ENCODE results near the gene ABCB1.
A peak's percentile ranks its signal among the peaks of the same experiment; 100 is the strongest.

Gene ABCB1

GRCh38 chr7:87511510-87511909, 89.2 kb downstream of the ABCB1 start:
- DNase-seq = no peak

DNA sequence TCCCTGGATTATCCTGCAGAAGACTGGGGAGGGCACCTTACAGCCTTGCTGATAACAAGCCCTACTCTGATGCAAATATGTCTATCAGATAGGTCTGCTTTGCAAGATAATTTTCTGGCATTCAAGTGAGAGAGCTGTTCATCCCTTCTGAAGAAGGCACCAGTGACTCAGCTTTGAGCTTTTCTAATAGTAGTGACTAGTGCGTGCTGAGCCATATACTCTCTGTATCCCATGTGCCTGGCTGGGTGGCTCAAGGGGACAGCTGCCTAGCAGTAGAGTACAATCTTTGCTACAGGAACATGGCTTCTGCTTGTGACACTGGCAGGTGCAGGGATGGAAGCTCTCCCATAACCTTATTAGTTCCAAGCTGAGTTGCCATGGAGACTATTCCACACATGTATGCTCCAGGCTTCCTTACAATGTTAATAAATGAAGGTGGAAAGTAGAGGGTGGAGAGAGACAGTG, 90.2 kb downstream of the ABCB1 start:
- DNase-seq = peak; percentile 84

- no peak for DNase-seq
Measured at GRCh38 chr7:87507446-87507845, 93.2 kb downstream of the ABCB1 start.

DNA sequence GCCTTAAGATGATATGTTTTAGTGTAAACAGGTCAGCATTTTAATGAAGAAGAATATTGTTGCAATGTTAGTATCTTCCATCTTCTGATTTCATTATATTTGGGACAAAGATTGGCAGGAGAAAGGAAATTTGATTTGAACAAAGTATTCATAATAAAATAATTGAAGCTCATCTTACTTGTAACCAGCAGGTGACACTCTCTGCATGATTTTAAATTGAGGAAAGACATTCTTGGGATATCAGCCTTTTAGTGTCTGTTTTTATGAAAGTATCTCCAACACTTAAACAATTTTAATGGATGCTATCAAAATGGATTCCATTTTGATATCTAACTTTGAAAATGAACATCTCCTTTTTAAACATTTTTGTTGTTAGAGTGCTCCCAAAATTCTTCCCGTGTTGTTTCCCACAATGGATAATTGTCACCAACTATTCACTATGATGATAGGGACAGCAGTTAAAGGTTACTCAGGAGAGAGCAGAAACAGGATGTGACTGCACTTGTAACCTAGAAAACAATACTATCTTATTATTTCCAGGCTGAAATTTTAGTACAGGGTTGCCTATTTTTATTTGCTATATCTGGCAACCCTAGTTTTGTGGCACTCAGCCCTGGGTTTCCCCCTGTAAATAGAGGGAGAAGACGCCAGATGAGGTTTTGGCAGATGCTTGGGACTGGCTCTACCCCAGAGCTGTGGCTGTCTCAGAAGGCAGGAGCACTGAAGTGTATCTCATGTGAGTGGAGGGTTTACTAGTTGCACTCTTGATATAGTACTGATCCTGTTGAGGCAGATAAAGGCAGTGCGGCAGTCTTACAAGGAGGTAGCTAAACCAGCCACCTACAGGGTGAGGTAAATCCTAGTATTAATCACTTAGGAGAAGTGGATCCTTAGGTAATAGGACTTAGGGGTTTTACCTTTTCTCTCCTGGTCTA, 94.2 kb downstream of the ABCB1 start:
- peak; percentile 69 for DNase-seq

- DNase-seq = no peak
Measured at GRCh38 chr7:87505557-87506245, 95.0 kb downstream of the ABCB1 start.

GRCh38 chr7:87505122-87505521, 95.6 kb downstream of the ABCB1 start:
- no peak for DNase-seq

GRCh38 chr7:87499494-87499893, 101.2 kb downstream of the ABCB1 start:
- no peak for DNase-seq

GRCh38 chr7:87498893-87499292, 101.8 kb downstream of the ABCB1 start:
- no peak for DNase-seq

DNA sequence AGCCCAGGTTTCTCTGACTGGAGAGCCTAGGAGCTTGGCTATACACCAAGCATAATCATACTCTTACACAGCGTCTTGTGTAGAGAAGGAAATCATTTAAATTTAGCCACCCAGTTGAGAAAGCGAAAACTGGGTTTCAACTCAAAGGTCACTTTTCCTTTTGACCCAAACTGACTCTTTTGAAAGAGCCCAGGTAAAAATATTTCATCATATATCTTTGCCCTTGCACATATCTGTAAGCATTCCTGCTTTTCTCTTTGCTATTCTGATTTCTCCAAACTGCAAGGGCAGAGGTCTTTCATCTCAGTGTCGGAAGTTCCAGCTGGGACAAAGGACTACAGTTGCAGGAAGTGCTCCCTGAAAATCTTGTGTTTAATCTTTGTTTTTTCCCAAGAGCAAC, 103.2 kb downstream of the ABCB1 start:
- DNase-seq = no peak

DNA sequence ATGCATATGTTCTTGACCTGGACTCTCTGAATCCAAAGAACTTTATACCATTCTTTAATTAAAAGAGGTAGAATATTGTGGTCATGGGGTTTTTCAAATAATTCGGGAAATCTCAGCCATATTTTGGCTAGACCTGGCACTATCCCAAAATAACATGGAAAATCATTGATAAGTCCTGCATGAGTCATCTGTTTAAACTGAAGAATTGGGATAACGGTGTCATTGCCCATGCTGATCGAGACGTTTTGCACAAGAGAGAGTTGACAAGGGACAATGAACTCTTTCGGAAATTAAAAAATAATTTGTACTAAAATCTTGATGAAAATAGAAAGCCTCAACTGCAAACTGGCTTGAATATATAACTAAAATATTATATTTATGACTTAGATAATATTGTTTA, 105.3 kb downstream of the ABCB1 start:
- no peak for DNase-seq

DNA sequence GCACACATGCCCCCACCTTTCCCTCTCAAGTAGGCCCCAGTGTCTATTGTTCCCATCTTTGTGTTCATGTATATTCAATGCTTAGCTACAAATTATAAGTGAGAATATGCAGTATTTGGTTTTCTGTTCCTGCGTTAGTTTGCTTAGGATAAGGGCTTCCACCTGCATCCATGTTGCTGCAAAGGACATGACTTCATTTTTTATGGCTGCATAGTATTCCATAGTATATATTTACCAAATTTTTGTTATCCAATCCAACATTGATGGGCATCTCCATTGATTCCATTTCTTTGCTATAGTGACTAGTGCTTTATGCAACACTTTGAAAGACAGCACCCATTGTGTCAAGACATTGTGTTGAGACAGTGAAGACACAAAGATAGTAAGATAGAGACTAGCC, 106.2 kb downstream of the ABCB1 start:
- DNase-seq = no peak

GRCh38 chr7:87483131-87483530, 117.6 kb downstream of the ABCB1 start:
- no peak for DNase-seq

DNA sequence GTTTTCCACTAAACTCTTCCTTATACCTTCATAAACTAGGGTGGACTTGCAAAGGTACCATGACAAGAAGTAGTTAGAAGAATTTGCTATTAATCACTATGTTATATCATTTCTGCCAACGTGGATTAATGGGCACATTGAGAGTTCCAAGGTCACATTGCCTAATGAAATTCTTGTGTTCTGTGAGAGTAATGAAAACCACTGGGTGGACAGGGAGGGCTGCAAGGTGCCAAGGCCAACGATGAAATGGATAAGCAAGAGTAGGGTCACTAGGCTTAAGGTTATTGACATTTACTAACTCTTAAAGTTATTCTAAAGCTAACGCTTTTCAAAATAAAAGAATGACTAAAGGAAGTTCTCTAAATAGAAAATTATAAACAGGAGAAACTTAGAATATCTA, 118.6 kb downstream of the ABCB1 start:
- no peak for DNase-seq

DNA sequence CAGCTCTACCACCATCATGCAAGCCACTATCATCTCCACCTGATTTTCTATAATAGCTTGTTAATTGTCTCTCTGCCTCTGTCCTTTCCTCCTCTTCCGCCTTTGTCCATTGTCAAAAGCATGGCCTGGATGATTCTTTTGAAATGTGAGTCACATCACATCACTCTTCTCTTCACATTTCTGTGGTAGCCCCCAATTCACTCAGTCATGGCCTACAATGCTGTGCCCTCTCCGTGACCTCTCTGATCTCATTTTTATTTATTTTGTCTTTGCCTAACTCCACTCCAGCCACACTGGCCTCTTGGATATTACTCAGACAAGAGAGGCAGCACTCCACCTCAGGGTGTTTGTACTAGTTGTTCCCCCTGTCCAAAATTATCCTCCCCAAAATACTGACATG, 120.3 kb downstream of the ABCB1 start:
- no peak for DNase-seq

- DNase-seq = no peak
Measured at GRCh38 chr7:87479951-87480350, 120.7 kb downstream of the ABCB1 start.

- DNase-seq = no peak
Measured at GRCh38 chr7:87476179-87476557, 124.5 kb downstream of the ABCB1 start.

DNA sequence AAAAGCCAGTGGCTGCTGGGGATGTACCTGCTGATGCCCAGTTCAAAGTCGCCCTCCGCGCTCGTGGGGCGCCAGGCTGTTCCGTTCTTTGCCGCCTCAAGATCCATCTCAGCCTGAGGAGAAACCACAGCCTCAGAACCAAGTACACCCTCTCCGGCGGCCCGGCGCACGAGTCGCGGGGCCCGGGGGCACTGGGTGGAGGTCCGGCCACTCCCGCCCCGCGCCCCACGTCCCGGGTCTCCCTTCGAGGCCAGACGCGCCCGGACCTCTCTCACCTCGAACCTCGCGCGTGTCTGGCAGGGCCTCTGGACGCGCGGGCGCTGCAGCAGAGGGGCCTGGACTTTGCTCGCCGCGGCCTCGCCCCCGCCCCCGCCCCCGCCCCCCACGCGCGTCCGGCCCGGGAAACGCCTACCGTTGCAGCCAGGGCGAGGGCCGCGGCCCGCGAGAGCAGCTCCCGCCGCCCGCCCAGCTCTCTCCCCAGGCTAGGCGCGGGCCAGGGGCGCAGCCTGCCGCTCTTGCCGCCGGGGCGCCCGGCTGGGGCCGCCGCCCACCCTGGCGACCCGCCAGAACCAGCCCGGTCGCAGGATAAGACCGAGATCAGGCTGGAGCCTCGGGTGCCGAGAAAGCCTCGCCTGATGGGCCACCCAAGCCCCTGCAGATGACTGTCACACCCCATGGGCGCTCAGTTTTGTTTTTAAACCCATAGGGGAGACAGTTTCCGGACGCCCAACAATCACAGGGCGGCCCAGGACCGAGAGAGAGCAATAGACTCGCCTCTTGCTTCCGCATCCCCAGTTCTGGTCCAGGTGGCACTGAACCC, 125.1 kb downstream of the ABCB1 start, which contains the start of gene ABCB4:
Gene ABCB4 (minus strand): TSS at position 322 of the 820 bp plus-strand sequence. CDS start 215 bp downstream, at position 107.
- DNase-seq = peak; percentile 45

- DNase-seq = peak; percentile 87
Measured at GRCh38 chr7:87474533-87475358, 125.9 kb downstream of the ABCB1 start.

- peak; percentile 51 for DNase-seq
Measured at GRCh38 chr7:87473986-87474385, 126.7 kb downstream of the ABCB1 start.

DNA sequence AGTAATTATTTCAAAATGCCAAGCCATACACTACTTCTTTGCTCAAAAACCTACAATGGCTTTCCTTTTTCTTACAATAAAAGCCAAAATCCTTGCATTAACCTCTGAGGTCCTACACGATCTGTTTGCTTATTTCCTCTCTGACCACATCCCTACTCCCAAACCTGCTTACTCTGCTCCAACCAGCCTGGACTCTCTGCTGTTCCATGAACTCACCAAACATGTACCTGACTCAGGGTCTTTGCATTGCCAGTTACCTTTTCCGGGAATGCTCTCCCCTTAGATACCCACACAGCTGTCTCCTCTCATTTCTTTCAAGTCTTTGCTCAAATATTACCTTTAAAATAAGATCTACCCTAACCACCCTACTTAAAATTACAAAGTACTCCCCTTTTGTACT, 127.5 kb downstream of the ABCB1 start:
- DNase-seq = no peak

GRCh38 chr7:87471473-87471872, 129.2 kb downstream of the ABCB1 start:
- DNase-seq = no peak

DNA sequence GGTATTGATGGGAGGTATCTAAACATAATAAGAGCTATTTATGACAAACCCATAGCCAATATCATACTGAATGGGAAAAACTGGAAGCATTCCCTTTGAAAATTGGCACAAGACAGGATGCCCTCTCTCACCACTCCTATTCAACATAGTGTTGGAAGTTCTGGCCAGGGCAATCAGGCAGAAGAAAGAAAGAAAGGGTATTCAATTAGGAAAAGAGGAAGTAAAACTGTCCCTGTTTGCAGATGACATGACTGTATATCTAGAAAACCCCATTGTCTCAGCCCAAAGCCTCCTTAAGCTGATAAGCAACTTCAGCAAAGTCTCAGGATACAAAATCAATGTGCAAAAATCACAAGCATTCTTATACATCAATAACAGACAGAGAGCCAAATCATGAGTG, 131.5 kb downstream of the ABCB1 start:
- DNase-seq = peak; percentile 16
